OCI-LY1 (cell line): ENCODE results near the gene TRPM3.

Source experiments
- H2AFZ ChIP-seq: fragments of 200-600 bp; sonication (generic), shearing (Covaris generic); 2 replicates; pipeline ENCODE4 v1.6.0; 2014; ENCODE audit warnings: antibody characterized with exemption, mild to moderate bottlenecking, low read length
- H3F3A ChIP-seq: fragments of 200-600 bp; sonication (generic), shearing (Covaris generic); 2 replicates; pipeline ENCODE4 v1.6.0; 2014; ENCODE audit warnings: mild to moderate bottlenecking, antibody characterized with exemption, low read length, moderate library complexity; ENCODE audit not compliant: insufficient read depth
- H3K27ac ChIP-seq: fragments of 200-600 bp; sonication (generic); 2 replicates; pipeline ENCODE4 v1.5.1; 2014; ENCODE audit warnings: low read length, mixed run types, mild to moderate bottlenecking, low read depth; ENCODE audit not compliant: poor library complexity, severe bottlenecking
- H3K27me3 ChIP-seq: fragments of 200-600 bp; sonication (generic); 2 replicates; pipeline ENCODE4 v1.6.0; 2014; ENCODE audit warnings: antibody characterized with exemption, mild to moderate bottlenecking, low read length, moderate library complexity; ENCODE audit not compliant: insufficient read depth
- H3K36me3 ChIP-seq: fragments of 200-600 bp; sonication (generic); 2 replicates; pipeline ENCODE4 v1.6.1; 2014; ENCODE audit warnings: mild to moderate bottlenecking, antibody characterized with exemption, low read length, moderate library complexity, mixed read lengths; ENCODE audit not compliant: insufficient read depth
- H3K4me1 ChIP-seq: fragments of 200-600 bp; sonication (generic); 2 replicates; pipeline ENCODE4 v1.5.1; 2014; ENCODE audit warnings: mild to moderate bottlenecking, low read length, moderate library complexity; ENCODE audit not compliant: insufficient read depth, severe bottlenecking
- H3K4me2 ChIP-seq: fragments of 200-600 bp; sonication (generic), shearing (Covaris generic); 2 replicates; pipeline ENCODE4 v1.6.1; 2014; ENCODE audit warnings: low read length
- H3K4me3 ChIP-seq: fragments of 200-600 bp; sonication (generic); 2 replicates; pipeline ENCODE4 v1.5.1; 2014; ENCODE audit warnings: low read length, low read depth, mild to moderate bottlenecking, mixed read lengths; ENCODE audit not compliant: poor library complexity, severe bottlenecking
- H3K79me2 ChIP-seq: fragments of 200-600 bp; shearing (Covaris generic); 2 replicates; pipeline ENCODE4 v1.6.1; 2016; ENCODE audit warnings: mixed run types, low read length, mixed read lengths; ENCODE audit not compliant: insufficient read depth
- H3K9ac ChIP-seq: fragments of 200-600 bp; sonication (generic), shearing (Covaris generic); 2 replicates; pipeline ENCODE4 v1.6.1; 2014; ENCODE audit warnings: mild to moderate bottlenecking, low read length, mixed read lengths
- H3K9me2 ChIP-seq: fragments of 200-600 bp; sonication (generic), shearing (Covaris generic); 2 replicates; pipeline ENCODE4 v1.6.1; 2014; ENCODE audit warnings: low read depth, mild to moderate bottlenecking, low read length, mixed read lengths
- H3K9me3 ChIP-seq: fragments of 200-600 bp; shearing (Covaris generic); 2 replicates; pipeline ENCODE4 v1.6.1; 2014; ENCODE audit warnings: low read length, mixed read lengths
- H4K20me1 ChIP-seq: fragments of 200-600 bp; sonication (generic), shearing (Covaris generic); 2 replicates; pipeline ENCODE4 v1.6.0; 2016; ENCODE audit warnings: mild to moderate bottlenecking, low read length; ENCODE audit not compliant: insufficient read depth
- CTCF ChIP-seq: fragments of 200-600 bp; sonication (generic), shearing (Covaris generic); IDR thresholded peaks from 2 replicates; pipeline ENCODE4 v1.5.1; 2017; ENCODE audit warnings: mild to moderate bottlenecking, antibody characterized with exemption, low read length, moderate library complexity, mixed read lengths
- EZH2 ChIP-seq: fragments of 200-600 bp; sonication (generic), shearing (Covaris generic); IDR thresholded peaks from 2 replicates; pipeline ENCODE4 v1.8.0; 2017; ENCODE audit warnings: borderline replicate concordance, mixed run types, mild to moderate bottlenecking, antibody characterized with exemption, low read length, moderate library complexity, mixed read lengths

The TRPM3 gene

DNA sequence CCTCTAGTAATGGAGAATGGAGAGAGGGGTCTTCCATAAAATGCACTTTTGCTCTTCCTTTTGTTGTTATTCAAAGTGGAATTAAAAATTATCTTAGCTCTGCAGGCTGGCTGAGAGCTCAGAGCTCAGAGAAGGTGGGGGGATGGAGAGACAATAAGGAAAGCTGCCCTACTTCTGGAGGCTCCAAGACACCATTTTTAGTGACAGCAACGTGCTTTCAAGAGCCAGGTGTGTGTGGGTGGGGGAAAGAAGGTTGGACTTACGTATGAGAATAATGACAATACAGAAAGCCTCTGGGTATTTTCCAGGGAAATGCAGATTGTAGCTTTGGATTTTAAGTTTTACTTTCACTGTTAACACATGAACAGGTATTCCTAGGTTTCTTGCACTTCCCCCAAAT lies 173.9 kb downstream of the TRPM3 start:
- H3K36me3 ChIP-seq, result no peaks in the 10 kb centered on the region
- H3K27ac ChIP-seq, result no peak overlapping the region
- no peaks in the 10 kb centered on the region for H3K79me2 ChIP-seq
- no peaks in the 10 kb centered on the region for H3K27me3 ChIP-seq
- H3K9me3 ChIP-seq, result no peaks in the 10 kb centered on the region
- no peaks in the 10 kb centered on the region for H3K9me2 ChIP-seq
- no peak overlapping the region for H2AFZ ChIP-seq
- no peaks in the 10 kb centered on the region for H3F3A ChIP-seq
- H3K4me3 ChIP-seq, result no peak overlapping the region
- no peaks in the 10 kb centered on the region for H3K4me1 ChIP-seq
- H4K20me1 ChIP-seq, result no peaks in the 10 kb centered on the region
- H3K4me2 ChIP-seq, result no peak overlapping the region
- no peak overlapping the region for H3K9ac ChIP-seq
- TF ChIP-seq EZH2 (no peak), CTCF (no peak)

DNA sequence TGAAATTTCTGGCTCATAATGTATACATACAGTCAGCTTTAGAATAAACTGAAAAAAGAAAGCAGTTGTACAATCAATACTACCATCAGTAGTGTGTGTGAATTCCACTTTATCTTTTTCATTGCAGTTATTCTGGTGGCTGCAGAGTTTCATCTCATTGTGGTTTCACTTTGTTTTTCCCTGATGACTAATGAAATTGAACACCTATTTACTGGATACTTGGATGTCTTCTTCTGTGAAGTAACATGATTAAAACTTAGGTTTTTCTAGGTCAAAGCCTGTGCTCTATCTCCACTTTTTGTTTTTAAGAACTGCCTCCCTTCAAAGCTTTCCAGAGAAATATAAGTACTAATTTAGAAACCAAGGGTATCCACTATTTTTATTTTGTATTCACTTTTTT lies 174.3 kb downstream of the TRPM3 start:
- Histone ChIP-seq H3K27ac (no peak overlapping the region), H2AFZ (no peak overlapping the region), H3K4me3 (no peak overlapping the region), H3K36me3 (no peaks in the 10 kb centered on the region), H3K9me2 (no peaks in the 10 kb centered on the region), H3K4me2 (no peak overlapping the region), H3K4me1 (no peaks in the 10 kb centered on the region), H3K27me3 (no peaks in the 10 kb centered on the region), H3K79me2 (no peaks in the 10 kb centered on the region), H3K9ac (no peak overlapping the region), H3K9me3 (no peaks in the 10 kb centered on the region), H4K20me1 (no peaks in the 10 kb centered on the region), H3F3A (no peaks in the 10 kb centered on the region)
- TF ChIP-seq EZH2 (no peak), CTCF (no peak)

DNA sequence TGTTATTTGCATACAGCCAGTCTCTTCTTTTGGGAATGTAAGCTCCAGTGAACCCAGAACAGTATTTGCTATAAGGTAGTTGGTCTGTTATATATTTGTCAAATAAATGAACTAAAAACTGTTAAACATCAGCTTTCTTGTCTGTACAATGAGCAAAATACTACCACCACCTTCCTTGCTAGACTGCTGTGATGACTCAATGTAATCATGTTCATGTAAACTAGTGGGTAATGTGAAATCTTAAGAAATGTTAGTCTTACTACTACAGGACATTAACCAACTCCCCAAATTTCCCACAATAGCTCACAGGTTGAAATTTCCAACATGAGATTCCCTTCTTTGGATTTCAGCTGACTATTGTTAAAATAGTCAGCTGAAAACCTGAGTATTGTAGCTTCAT lies 176.1 kb downstream of the TRPM3 start:
- H2AFZ ChIP-seq, result no peak overlapping the region
- H3K4me3 ChIP-seq, result no peak overlapping the region
- no peaks in the 10 kb centered on the region for H4K20me1 ChIP-seq
- H3K4me1 ChIP-seq, result no peaks in the 10 kb centered on the region
- H3K27ac ChIP-seq, result no peak overlapping the region
- H3K79me2 ChIP-seq, result no peaks in the 10 kb centered on the region
- TF ChIP-seq CTCF (no peak), EZH2 (no peak)
- H3K9me3 ChIP-seq, result no peaks in the 10 kb centered on the region
- H3K4me2 ChIP-seq, result no peak overlapping the region
- H3K36me3 ChIP-seq, result no peaks in the 10 kb centered on the region
- H3K9me2 ChIP-seq, result no peaks in the 10 kb centered on the region
- no peaks in the 10 kb centered on the region for H3F3A ChIP-seq
- no peaks in the 10 kb centered on the region for H3K27me3 ChIP-seq
- H3K9ac ChIP-seq, result no peak overlapping the region

GRCh38 chr9:70941191-70941590 lies 180.2 kb downstream of the TRPM3 start:
- H3K9me2 ChIP-seq, result no peaks in the 10 kb centered on the region
- no peaks in the 10 kb centered on the region for H3F3A ChIP-seq
- H3K4me2 ChIP-seq, result no peak overlapping the region
- no peaks in the 10 kb centered on the region for H3K4me1 ChIP-seq
- H3K36me3 ChIP-seq, result no peaks in the 10 kb centered on the region
- H4K20me1 ChIP-seq, result no peaks in the 10 kb centered on the region
- TF ChIP-seq CTCF (no peak), EZH2 (no peak)
- H3K27ac ChIP-seq, result no peak overlapping the region
- no peaks in the 10 kb centered on the region for H3K9me3 ChIP-seq
- no peaks in the 10 kb centered on the region for H3K27me3 ChIP-seq
- no peak overlapping the region for H3K4me3 ChIP-seq
- no peak overlapping the region for H3K9ac ChIP-seq
- no peaks in the 10 kb centered on the region for H3K79me2 ChIP-seq
- no peak overlapping the region for H2AFZ ChIP-seq
